ENCODE results near the gene MTA3.

Gene MTA3

DNA sequence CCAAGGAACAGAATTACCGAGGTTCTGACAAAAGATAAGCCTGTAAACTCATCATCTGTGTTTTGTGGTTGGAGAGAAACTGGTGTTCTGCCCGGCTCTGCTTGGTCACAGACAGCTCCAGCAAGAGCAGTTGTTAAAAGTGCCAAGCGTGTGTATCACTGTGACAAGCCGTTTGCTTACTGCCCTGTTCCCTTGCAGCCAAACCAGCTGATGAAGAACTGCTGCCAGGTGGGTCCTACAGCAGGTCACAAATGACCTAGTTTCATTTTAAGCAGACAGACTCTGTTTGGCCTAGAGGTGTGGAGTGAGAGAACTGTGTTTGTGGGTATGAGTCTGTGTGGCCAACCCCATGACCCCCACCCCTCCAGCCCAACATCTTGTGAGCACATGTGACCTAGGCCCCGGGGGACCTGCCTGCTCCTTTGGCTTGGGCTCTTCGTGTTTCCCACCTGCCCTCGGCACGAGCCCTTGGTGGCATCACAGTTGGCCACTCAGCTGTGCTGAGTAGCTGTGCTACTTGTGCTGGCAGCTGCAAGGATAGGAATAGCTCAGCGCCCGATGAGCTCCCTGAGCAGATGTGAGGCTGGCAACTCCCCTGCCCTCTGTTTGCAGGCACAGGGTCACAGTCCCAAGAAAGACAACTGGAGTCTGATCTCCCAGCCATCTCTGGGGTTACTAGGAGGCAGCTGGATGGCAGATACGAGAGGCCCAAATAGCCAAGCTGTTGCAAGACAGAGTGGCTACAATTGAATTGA, 185.8 kb downstream of the MTA3 start:
- peak overlapping the region; percentile 59 for H3K4me3 Mint-ChIP-seq
- DNase-seq (ENCODE audit: low spot score in 2 of 2), result peak; percentile 38 to 55
- peaks cover 5% of the 10 kb centered on the region for H3K36me3 Mint-ChIP-seq

DNA sequence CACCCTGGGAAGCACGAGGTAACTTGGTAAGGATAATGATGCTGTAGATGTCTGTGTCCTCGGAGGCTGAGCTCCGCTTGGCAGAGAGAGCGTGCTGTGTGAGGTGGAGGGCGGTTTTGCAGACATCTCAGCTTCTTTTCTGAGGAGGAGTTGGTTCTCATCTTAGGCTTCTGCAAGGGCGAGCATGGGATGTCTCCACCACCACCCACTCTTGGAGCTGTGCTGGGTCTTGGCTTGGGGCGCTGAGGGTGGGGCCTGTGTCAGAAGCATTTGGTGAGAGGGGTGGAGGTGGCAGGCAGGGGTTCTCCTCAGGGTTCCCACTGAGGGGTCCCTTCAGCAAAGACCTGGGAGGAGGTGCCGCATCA, 186.3 kb downstream of the MTA3 start:
- Mint-ChIP-seq H3K36me3 (peaks cover 5% of the 10 kb centered on the region), H3K4me1 (peaks cover 39% of the 10 kb centered on the region)

More for the DNA sequence above, 185.8 kb downstream of the MTA3 start:
- peaks cover 39% of the 10 kb centered on the region for H3K4me1 Mint-ChIP-seq
- peak; percentile 76 for ATAC-seq (ENCODE audit: low read depth)
- H3K27ac Mint-ChIP-seq, result peak overlapping the region; percentile 91
- no peaks in the 10 kb centered on the region for H3K9me3 Mint-ChIP-seq
- H3K27me3 Mint-ChIP-seq, result no peaks in the 10 kb centered on the region

DNA sequence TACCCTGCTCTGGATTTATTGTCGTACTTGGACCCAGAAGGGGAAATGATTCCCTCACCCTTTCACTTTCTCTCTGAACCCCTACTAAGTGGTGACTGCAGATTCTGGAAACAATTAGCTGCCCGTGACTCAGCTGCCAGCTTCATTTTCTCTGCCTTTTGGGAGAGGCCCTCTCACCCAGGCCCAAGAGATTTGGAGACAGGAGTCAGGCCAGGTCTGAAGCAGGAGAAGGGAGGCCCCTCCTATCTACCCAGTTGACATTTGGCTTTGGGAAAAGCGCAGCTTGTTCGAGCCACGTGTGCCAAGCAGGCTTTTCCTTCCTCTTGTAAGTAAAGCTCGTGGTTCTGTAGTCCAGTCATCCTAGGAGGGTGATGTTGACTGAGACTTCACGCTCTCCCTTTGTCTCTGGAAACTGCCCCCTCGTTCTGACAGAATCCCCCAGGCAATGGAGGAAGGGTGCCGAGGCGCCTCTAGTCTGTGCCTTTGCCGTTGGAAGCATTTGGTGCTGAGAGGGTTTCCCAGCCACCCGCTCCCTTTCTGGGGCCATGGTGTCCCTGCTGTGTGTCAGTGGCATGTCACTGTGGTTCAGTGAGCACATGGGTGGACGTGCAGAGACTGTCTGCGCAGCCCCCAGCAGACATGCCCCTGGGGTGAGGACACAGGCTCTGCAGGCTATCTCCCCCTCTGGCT, 186.9 kb downstream of the MTA3 start:
- Mint-ChIP-seq H3K36me3 (peaks cover 8% of the 10 kb centered on the region), H3K4me3 (no peak overlapping the region)

More for the DNA sequence above, 186.3 kb downstream of the MTA3 start:
- ATAC-seq (ENCODE audit: low read depth) (no peak), DNase-seq (ENCODE audit: low spot score in 2 of 2) (no peak)
- H3K4me3 Mint-ChIP-seq, result no peak overlapping the region
- peak overlapping the region; percentile 91 for H3K27ac Mint-ChIP-seq
- no peaks in the 10 kb centered on the region for H3K9me3 Mint-ChIP-seq
- no peaks in the 10 kb centered on the region for H3K27me3 Mint-ChIP-seq

DNA sequence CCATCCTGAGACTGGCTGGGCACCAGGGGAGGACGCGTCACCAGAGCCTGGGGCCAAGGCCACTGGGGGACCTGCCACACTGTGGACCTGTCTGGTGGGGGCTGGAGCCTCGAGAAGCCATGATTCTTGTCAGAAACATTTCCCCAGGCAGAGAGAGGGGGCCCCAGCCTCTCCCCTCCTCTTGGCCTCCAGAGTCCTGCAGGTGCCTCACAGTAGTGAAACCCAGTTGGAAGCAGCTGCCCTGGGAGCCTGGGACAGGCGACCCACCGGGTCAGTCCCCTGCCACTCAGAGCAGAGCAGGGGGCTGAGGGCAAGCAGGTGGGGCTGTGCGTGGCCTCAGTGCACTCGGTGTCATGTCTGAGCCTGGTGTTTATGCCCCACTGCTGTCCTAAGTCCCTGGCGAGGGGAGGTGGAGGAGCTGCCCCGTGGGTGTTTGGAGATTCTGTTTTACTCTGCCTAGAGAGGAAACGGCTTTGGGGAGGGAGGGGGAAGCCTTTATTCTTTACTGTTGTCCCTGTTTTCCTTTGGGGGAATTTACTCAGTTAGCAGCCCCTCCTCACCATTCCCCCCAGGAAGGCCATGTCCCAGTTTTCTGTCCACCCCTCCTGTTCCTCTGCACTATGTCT, 187.8 kb downstream of the MTA3 start:
- Mint-ChIP-seq H3K27ac (no peak overlapping the region), H3K36me3 (peaks cover 11% of the 10 kb centered on the region), H3K4me3 (no peak overlapping the region), H3K4me1 (peaks cover 32% of the 10 kb centered on the region), H3K27me3 (no peaks in the 10 kb centered on the region), H3K9me3 (no peaks in the 10 kb centered on the region)
- DNase-seq (ENCODE audit: low spot score in 2 of 2) (no peak), ATAC-seq (ENCODE audit: low read depth) (no peak)

More for the DNA sequence above, 186.9 kb downstream of the MTA3 start:
- peak overlapping the region; percentile 91 for H3K27ac Mint-ChIP-seq
- H3K27me3 Mint-ChIP-seq, result no peaks in the 10 kb centered on the region
- no peaks in the 10 kb centered on the region for H3K9me3 Mint-ChIP-seq
- no peak for ATAC-seq (ENCODE audit: low read depth)
- DNase-seq (ENCODE audit: low spot score in 2 of 2), result no peak
- H3K4me1 Mint-ChIP-seq, result peaks cover 37% of the 10 kb centered on the region

DNA sequence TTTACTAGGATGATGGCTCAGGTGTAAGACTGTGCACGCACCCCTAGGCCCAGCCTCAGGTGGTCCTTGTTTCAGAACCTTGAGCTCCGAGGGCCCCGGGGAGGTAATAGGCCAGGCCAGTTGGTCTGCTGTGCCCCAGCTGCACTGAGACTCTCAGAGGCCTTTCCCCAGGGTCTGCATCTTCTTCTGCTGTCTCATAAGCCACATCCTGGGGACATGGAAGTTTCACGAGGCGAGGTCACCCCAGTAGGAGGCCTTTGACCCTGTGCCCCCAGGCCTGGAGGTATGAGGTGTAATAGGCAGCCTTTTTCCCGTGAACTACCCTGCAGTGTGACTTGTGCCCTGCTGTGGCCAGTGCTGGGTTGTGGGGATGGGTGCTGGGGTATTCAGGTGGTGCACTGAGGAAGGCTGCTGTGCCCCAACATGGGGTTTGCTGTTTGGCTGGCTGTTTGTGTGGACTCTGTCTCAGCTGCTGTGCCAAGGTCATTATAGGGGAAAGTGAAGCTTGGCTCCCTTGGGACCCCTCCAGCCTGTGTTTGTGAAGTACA, 188.6 kb downstream of the MTA3 start:
- ATAC-seq (ENCODE audit: low read depth), result no peak
- Mint-ChIP-seq H3K27me3 (no peaks in the 10 kb centered on the region), H3K4me1 (peaks cover 26% of the 10 kb centered on the region)

DNA sequence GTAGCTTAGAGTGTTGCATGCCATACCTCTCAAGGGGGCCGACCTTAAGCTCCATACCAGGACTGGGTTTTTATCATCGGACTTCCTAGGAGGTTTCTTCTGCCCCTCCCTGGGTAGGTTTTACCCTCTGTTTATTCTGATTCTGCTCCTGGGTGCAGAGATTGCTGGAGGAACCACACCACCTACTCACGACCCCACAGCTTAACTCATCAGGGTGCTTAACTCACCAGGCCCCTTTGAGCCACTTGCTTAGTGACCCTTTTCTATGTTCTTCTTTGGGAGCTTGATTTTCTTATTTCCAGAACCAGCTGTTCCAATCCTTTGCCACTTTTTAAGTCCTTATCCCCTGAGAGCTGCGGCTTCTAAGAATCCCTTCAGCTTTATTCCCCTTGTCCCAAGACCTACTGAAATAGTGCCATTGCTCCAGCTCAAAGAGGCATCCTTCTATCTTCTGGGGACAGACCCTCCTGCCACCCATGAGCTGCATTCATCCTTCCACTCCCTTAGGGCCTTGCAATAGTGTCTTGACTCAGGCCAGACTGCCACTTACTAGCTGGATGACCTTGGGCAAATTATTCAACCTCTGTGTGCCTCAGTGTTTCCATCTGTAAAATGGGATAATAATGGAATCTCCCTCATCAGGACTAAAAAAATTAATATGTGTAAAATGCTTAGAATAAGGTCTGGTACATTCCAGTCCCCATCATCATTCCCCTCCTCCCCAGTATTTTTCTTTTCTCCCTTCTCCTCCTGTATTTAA, 189.7 kb downstream of the MTA3 start:
- DNase-seq (ENCODE audit: low spot score in 2 of 2) (no peak), ATAC-seq (ENCODE audit: low read depth) (no peak)
- Mint-ChIP-seq H3K27me3 (no peaks in the 10 kb centered on the region), H3K9me3 (no peaks in the 10 kb centered on the region), H3K4me1 (peaks cover 15% of the 10 kb centered on the region), H3K4me3 (no peak overlapping the region), H3K27ac (no peak overlapping the region), H3K36me3 (peaks cover 12% of the 10 kb centered on the region)

More for the DNA sequence above, 188.6 kb downstream of the MTA3 start:
- Mint-ChIP-seq H3K27ac (no peak overlapping the region), H3K9me3 (no peaks in the 10 kb centered on the region), H3K4me3 (no peak overlapping the region), H3K36me3 (peaks cover 12% of the 10 kb centered on the region)
- DNase-seq (ENCODE audit: low spot score in 2 of 2), result no peak

DNA sequence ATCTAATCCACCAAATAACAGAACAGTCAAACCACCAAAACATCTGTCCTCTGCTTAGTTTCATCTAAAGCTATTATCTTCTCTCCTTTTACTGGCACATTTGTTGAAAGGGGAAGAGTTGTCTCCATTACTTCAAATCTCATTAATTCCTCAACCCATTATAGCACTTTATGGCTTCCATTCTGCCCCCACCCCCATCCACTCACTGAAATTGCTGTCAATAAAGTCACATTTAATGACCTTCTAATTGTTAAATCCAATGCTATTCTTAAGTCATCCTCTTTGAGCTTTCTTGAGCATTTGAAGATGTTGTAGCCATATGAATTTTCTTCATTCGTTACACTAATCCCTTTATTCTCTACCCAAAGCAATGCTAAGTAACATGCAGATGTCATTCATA, 190.3 kb downstream of the MTA3 start:
- H3K36me3 Mint-ChIP-seq, result peaks cover 12% of the 10 kb centered on the region

DNA sequence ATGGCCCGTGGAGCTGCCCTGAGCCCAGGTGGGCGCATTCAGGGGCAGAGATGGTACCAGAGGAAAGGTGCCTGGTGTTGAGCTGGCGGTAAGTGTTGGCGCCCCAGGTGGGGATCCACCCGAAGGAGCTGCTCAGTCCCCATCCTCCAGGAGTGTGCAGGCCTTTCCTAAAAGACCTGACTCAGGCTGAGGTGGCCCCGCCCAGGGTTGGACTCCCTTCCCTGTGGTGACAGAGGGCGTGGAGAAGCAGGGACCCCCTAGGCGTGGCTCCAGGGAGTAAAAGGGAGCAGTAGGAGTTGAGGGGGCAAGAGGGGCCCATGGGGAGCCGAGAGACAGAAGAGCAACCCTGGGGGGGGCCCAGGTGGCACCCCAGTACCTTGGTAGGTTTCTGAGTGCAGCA, 193.1 kb downstream of the MTA3 start:
- Mint-ChIP-seq H3K4me3 (no peak overlapping the region), H3K27me3 (no peaks in the 10 kb centered on the region), H3K9me3 (no peaks in the 10 kb centered on the region), H3K4me1 (peaks cover 3% of the 10 kb centered on the region), H3K27ac (no peak overlapping the region), H3K36me3 (peaks cover 12% of the 10 kb centered on the region)
- DNase-seq (ENCODE audit: low spot score in 2 of 2), result no peak
- ATAC-seq (ENCODE audit: low read depth), result no peak

More for the DNA sequence above, 190.3 kb downstream of the MTA3 start:
- Mint-ChIP-seq H3K27me3 (no peaks in the 10 kb centered on the region), H3K27ac (no peak overlapping the region), H3K4me3 (no peak overlapping the region), H3K9me3 (no peaks in the 10 kb centered on the region), H3K4me1 (peaks cover 14% of the 10 kb centered on the region)
- ATAC-seq (ENCODE audit: low read depth), result no peak
- no peak for DNase-seq (ENCODE audit: low spot score in 2 of 2)

DNA sequence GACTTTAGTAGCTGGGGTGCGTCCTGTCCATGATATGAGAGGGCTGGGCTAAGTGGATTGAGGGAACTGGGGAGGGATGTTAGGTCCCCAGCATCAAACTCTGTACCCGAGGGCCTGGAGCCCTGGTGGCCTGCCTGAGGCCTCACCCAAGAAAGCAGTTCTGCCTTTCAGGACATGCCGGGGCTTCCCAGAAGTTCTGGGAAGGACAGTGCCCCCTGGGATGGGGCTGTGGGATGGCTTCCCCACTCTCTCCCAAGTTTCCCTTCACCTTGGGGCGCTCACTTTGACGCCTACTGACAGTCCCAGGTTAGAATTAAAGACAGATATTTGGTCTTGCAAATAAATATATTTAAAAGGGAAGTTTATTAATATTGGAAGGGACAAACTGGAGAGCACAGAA, 193.7 kb downstream of the MTA3 start:
- Mint-ChIP-seq H3K4me3 (no peak overlapping the region), H3K4me1 (peaks cover 3% of the 10 kb centered on the region), H3K27ac (no peak overlapping the region), H3K9me3 (no peaks in the 10 kb centered on the region), H3K36me3 (peaks cover 12% of the 10 kb centered on the region), H3K27me3 (no peaks in the 10 kb centered on the region)
- ATAC-seq (ENCODE audit: low read depth), result no peak
- no peak for DNase-seq (ENCODE audit: low spot score in 2 of 2)

DNA sequence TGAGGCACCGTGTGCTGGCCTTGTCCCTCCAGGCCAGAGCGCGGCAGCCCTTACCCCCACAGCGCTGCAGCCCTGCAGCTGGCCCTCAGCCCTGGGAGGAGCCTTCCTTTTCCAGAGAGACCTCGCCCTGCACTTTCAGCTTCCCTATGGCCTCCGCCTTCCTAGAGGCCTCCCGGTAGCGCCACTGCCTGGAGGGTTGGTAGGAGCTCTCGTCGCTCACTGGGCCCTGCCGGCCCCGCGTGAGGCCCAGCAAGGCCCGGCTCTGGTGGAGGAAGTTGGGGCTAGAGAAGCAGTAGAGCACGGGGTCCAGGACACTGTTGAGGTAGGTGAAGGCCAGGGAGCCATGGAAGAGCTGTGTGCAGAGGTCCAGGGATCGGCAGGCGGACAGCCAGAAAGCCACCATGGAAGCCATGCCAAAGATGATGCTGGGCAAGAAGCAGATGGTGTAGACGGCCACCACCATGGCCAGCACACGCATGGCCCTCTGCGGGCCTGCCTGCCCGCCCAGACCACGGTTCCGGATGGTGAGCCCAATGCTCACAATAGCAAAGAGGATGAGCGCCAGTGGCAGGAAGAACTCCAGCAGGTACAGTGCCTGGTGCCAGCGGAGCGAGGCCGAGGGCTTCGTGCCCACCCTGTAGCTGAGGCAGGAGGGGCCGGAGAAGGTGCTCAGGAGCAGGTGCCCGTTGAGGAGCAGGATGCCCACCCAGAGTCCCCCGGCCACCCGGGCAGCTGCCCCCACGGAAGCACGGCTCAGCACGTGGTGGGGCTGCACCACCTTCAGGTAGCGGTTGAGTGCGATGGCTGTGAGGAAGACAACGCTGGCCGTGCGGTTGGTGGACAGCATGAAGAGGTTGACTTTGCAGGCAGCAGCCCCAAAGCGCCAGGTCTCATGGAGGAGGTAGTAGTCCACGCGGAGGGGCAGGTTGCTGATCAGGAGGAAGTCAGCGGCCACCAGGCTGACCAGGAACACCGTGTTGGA, 194.7 kb downstream of the MTA3 start:
- H3K36me3 Mint-ChIP-seq, result peaks cover 12% of the 10 kb centered on the region
- H3K9me3 Mint-ChIP-seq, result no peaks in the 10 kb centered on the region

DNA sequence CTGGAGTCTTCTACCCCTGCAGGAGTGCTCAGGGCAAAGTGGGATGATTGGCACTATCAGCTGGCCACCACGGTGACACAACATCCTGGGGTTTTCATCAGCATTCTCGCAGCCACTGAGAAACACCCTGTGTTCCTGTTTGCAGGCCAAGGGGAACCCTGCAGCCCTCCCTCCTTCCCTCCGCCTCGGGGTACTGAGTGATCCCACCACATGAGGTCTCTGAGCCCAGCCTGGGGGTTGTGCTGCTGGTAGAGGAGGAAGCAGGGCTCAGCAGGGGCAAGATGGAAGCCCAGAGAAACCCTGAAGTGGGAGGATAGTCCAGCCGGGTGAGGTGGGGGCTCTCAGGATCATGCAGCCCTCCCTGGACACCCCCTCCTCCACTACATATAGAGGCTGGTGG, 195.7 kb downstream of the MTA3 start, which contains the start of gene OXER1:
OXER1 (minus strand) TSS at position 40 of the 400 bp plus-strand sequence. CDS start 73 bp downstream, outside the sequence.
- no peak within 1 kb of the TSS for H3K27ac Mint-ChIP-seq
- DNase-seq (ENCODE audit: low spot score in 2 of 2), result no peak
- peaks cover 3% of the 10 kb centered on the region for H3K4me1 Mint-ChIP-seq
- no peak within 1 kb of the TSS for H3K4me3 Mint-ChIP-seq
- peaks cover 9% of the 10 kb centered on the region for H3K36me3 Mint-ChIP-seq
- no peaks in the 10 kb centered on the region for H3K9me3 Mint-ChIP-seq
- no peak for ATAC-seq (ENCODE audit: low read depth)
- no peaks in the 10 kb centered on the region for H3K27me3 Mint-ChIP-seq

More for the DNA sequence above, 194.7 kb downstream of the MTA3 start:
- H3K27ac Mint-ChIP-seq, result no peak overlapping the region
- ATAC-seq (ENCODE audit: low read depth) (no peak), DNase-seq (ENCODE audit: low spot score in 2 of 2) (no peak)
- peaks cover 3% of the 10 kb centered on the region for H3K4me1 Mint-ChIP-seq
- H3K27me3 Mint-ChIP-seq, result no peaks in the 10 kb centered on the region
- no peak overlapping the region for H3K4me3 Mint-ChIP-seq

DNA sequence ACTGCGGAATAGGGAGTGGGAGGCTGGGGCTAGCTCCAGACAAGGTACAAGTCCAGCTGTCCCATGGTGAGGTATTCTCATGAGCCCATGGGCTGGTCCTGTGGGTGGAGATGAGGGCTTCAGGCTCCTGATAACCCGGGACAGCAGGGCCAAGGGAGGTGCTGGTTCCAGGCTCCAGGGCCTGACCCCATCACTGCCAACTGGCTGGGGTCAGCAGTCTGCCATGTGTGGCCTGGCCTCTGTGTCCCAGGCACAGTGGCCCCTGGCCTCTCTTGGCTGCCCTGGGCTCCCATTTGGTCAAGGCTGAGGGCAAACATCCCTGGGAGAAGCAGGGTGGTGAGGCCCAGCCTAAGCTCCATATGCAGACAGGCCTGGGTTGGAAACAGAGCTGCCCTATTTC, 196.5 kb downstream of the MTA3 start:
- DNase-seq (ENCODE audit: low spot score in 2 of 2) (no peak), ATAC-seq (ENCODE audit: low read depth) (no peak)
- no peak overlapping the region for H3K27ac Mint-ChIP-seq
- H3K4me3 Mint-ChIP-seq, result no peak overlapping the region
- H3K27me3 Mint-ChIP-seq, result no peaks in the 10 kb centered on the region
- no peaks in the 10 kb centered on the region for H3K9me3 Mint-ChIP-seq
- peaks cover 3% of the 10 kb centered on the region for H3K4me1 Mint-ChIP-seq
- peaks cover 7% of the 10 kb centered on the region for H3K36me3 Mint-ChIP-seq

DNA sequence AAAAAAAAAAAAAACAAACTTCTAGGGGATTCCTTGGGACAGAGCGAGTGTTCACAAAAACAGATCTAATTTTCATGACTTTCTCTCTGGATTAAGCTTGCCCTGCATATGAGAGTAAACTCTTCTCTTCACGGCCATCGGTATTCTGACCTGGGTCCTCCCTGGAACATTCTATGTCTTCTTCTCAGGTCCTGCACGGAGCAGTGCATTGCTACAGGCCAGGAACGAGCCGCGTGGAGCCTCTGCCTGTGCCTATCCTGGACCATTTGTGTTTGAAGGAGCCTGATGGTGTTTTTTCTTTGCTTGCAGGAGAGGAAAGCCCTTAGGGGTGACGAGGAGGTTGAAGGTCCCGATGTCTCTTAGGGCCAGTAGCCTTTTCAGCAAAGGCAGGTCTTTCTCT, 197.3 kb downstream of the MTA3 start:
- ATAC-seq (ENCODE audit: low read depth) (no peak), DNase-seq (ENCODE audit: low spot score in 2 of 2) (no peak)
- Mint-ChIP-seq H3K27ac (no peak overlapping the region), H3K27me3 (no peaks in the 10 kb centered on the region), H3K4me3 (no peak overlapping the region), H3K9me3 (no peaks in the 10 kb centered on the region), H3K36me3 (peaks cover 4% of the 10 kb centered on the region), H3K4me1 (peaks cover 4% of the 10 kb centered on the region)

All from memory B cell (primary cell).